Progenitor cell of endocrine pancreas (in vitro differentiated cells): ENCODE results near the gene CAPN8. TPM values are rescaled to one million over a fixed set of nuclear protein-coding genes. Genes with fewer than 3 reads are reported as not detected.

Experiments used
- DNase-seq: peaks from one replicate; pipeline ENCODE4 v3.0.0; 2021; ENCODE audit warnings: low spot score; ENCODE audit not compliant: unreplicated experiment
- H3K27ac Mint-ChIP-seq: 2 replicates; pipeline ENCODE4 v1.8.0; 2021; ENCODE audit warnings: mild to moderate bottlenecking, moderate library complexity, mixed read lengths
- H3K27me3 Mint-ChIP-seq: 2 replicates; pipeline ENCODE4 v1.8.0; 2021; ENCODE audit warnings: mixed read lengths
- H3K36me3 Mint-ChIP-seq: 2 replicates; pipeline ENCODE4 v1.8.0; 2022; ENCODE audit warnings: mixed read lengths; ENCODE audit not compliant: insufficient read depth
- H3K4me1 Mint-ChIP-seq: 2 replicates; pipeline ENCODE4 v1.8.0; 2021; ENCODE audit warnings: low read depth, mixed read lengths
- H3K4me3 Mint-ChIP-seq: 2 replicates; pipeline ENCODE4 v1.8.0; 2021; ENCODE audit warnings: low read depth, mild to moderate bottlenecking, moderate library complexity, mixed read lengths
- H3K9me3 Mint-ChIP-seq: 2 replicates; pipeline ENCODE4 v1.8.0; 2021; ENCODE audit warnings: low read depth, mixed read lengths
- total RNA-seq: library from RNA; stranded (reverse); gene quantifications from 2 replicates; pipeline ENCODE4 v1.2.1, GENCODE V29; 2021
- TF ChIP-seq, protein P1 (sequence below): fragments of 200-600 bp; sonication (generic); IDR thresholded peaks from one replicate; pipeline ENCODE4 v1.5.0; 2021; ENCODE audit warnings: antibody characterized with exemption, mild to moderate bottlenecking; ENCODE audit not compliant: unreplicated experiment

The CAPN8 gene
- total RNA-seq, 1 donor from 2014 or later, result 1.3 TPM

DNA sequence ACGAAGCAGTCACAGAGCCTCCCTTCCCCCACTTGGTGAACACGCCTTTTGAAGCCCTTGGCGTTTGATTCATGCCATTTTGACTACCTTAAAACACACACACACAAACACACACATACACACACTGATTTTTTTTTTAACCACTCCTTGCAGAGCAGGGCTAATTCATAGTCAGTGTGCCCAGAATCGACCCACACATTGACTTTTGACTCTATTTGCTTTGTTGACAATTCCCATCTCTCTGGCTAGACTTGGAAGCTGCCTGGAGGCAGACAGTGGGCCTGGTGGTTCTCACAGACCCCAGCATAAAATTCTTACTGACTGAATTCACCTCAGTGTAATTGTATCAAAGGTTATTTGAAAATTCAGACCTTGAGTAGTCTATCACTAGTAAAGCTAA lies 30.3 kb downstream of the CAPN8 start:
- peaks cover 12% of the 10 kb centered on the region for H3K9me3 Mint-ChIP-seq
- H3K27me3 Mint-ChIP-seq, result no peaks in the 10 kb centered on the region
- H3K36me3 Mint-ChIP-seq, result peaks cover 6% of the 10 kb centered on the region
- TF ChIP-seq, protein P1, sequence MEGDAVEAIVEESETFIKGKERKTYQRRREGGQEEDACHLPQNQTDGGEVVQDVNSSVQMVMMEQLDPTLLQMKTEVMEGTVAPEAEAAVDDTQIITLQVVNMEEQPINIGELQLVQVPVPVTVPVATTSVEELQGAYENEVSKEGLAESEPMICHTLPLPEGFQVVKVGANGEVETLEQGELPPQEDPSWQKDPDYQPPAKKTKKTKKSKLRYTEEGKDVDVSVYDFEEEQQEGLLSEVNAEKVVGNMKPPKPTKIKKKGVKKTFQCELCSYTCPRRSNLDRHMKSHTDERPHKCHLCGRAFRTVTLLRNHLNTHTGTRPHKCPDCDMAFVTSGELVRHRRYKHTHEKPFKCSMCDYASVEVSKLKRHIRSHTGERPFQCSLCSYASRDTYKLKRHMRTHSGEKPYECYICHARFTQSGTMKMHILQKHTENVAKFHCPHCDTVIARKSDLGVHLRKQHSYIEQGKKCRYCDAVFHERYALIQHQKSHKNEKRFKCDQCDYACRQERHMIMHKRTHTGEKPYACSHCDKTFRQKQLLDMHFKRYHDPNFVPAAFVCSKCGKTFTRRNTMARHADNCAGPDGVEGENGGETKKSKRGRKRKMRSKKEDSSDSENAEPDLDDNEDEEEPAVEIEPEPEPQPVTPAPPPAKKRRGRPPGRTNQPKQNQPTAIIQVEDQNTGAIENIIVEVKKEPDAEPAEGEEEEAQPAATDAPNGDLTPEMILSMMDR, result no peak
- peaks cover 9% of the 10 kb centered on the region for H3K4me1 Mint-ChIP-seq
- H3K27ac Mint-ChIP-seq, result peak overlapping the region; percentile 91
- no peak for DNase-seq
- no peak overlapping the region for H3K4me3 Mint-ChIP-seq

DNA sequence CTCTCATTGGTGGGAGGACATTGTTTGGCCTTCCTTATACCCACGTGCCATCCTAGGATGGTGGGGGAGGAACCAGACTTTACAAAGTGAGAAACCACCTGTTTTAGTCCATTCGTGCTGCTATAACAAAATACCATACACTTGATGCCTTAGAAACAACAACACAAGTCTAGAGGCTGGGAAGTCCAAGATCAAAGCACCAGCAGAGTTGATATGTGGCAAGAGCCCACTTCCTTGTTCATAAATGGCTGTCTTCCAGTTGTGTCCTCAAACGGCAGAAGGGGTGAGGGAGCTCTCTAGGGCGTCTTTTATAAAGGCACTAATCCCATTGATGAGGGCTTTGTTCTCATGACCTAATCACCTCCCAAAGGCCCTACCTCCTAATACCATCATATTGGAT lies 31.1 kb downstream of the CAPN8 start:
- Mint-ChIP-seq H3K27me3 (no peaks in the 10 kb centered on the region), H3K36me3 (peaks cover 3% of the 10 kb centered on the region), H3K27ac (no peak overlapping the region), H3K9me3 (peaks cover 5% of the 10 kb centered on the region), H3K4me3 (no peak overlapping the region), H3K4me1 (peaks cover 9% of the 10 kb centered on the region)
- TF ChIP-seq, protein P1, result no peak
- no peak for DNase-seq

DNA sequence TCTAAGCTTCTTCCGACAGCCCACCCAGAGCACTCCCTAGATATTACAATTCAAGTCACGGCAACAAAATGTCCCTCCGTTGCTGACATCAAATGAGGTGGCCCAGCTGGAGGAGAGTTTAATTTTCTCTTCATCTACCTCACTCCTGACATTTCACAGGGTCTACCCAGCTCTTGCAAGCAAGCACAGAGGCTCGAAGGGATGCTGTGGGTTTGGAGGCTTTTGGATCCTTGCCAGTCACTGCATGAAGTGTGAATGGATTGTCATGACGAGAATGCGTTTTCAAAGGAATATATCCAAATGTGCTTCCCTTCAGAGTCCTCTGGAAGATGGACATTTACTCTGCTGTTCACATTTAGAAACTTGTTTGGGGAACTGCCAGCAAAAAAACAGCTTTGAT lies 33.5 kb downstream of the CAPN8 start:
- H3K27ac Mint-ChIP-seq, result no peak overlapping the region
- peaks cover 2% of the 10 kb centered on the region for H3K36me3 Mint-ChIP-seq
- TF ChIP-seq, protein P1, result no peak
- H3K27me3 Mint-ChIP-seq, result no peaks in the 10 kb centered on the region
- peaks cover 21% of the 10 kb centered on the region for H3K4me1 Mint-ChIP-seq
- no peak overlapping the region for H3K4me3 Mint-ChIP-seq
- DNase-seq, result no peak
- H3K9me3 Mint-ChIP-seq, result peaks cover 2% of the 10 kb centered on the region

DNA sequence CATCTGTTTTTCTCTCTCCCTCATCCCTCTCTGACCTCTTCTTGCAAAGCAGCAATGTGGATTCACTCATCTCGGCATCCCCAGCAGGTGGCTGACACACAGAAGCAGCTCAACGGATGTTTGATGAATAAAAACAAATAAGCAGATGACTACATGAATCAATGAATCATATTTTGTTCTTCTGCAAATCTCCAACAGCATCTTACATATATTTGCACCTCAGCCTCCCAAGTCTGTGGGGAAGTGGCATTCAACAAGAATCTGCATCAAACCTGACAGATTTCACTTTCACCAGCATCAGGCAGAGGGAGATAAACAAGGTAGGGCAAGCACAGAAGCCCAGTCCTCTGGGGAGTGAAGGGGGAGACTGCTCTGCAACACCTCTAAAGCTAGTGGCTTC lies 34.0 kb downstream of the CAPN8 start:
- no peak for DNase-seq
- Mint-ChIP-seq H3K4me1 (peaks cover 20% of the 10 kb centered on the region), H3K9me3 (no peaks in the 10 kb centered on the region), H3K36me3 (no peaks in the 10 kb centered on the region), H3K4me3 (no peak overlapping the region), H3K27ac (no peak overlapping the region), H3K27me3 (no peaks in the 10 kb centered on the region)
- TF ChIP-seq, protein P1, result no peak

DNA sequence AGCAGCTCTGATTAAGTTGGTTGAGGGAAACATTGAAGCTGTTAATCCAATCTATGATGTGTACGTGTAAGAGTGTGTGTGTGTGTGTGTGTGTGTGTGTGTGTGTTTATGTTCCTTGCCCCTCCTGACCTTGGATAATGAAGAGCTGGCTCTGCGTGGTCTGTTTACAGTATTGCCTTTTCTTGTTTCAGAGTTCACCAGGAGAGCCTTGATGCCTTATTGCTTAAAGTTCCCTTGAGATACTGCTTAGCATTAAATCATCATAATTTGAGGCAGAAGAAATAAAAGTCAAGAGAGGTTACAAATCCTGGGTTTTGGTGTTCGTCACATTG lies 36.4 kb downstream of the CAPN8 start:
- no peaks in the 10 kb centered on the region for H3K27me3 Mint-ChIP-seq
- peaks cover 15% of the 10 kb centered on the region for H3K4me1 Mint-ChIP-seq
- H3K9me3 Mint-ChIP-seq, result no peaks in the 10 kb centered on the region
- TF ChIP-seq, protein P1, result no peak
- no peaks in the 10 kb centered on the region for H3K36me3 Mint-ChIP-seq
- no peak overlapping the region for H3K27ac Mint-ChIP-seq
- DNase-seq, result no peak
- no peak overlapping the region for H3K4me3 Mint-ChIP-seq
